Upper lobe of left lung (tissue), 4 donors: Measurements from ENCODE around the gene GPRC5C.

Source experiments
- EP300 ChIP-seq, 4 donors: sonication (generic); formaldehyde crosslinking; IDR thresholded peaks; one replicate each; pipeline ENCODE4 v1.5.1; 2017; ENCODE audit warnings: antibody characterized with exemption in 4 of 4, control low read depth in 2 of 4
- POLR2A ChIP-seq, 4 donors: fragments of 450-650 bp; IDR thresholded peaks; one replicate each; pipeline ENCODE4 v1.5.1; 2016 to 2017; ENCODE audit warnings: antibody characterized with exemption in 4 of 4, mild to moderate bottlenecking in 2 of 4
- TF ChIP-seq, protein P1 (sequence below), 6 experiments: fragments of 450-650 bp in 4 of 6; fragments of 200-600 bp in 2 of 6; sonication (generic) in 2 of 6; IDR thresholded peaks; one replicate each; pipeline ENCODE4 v1.5.1; 2016 to 2019; ENCODE audit warnings: antibody characterized with exemption in 6 of 6

DNA sequence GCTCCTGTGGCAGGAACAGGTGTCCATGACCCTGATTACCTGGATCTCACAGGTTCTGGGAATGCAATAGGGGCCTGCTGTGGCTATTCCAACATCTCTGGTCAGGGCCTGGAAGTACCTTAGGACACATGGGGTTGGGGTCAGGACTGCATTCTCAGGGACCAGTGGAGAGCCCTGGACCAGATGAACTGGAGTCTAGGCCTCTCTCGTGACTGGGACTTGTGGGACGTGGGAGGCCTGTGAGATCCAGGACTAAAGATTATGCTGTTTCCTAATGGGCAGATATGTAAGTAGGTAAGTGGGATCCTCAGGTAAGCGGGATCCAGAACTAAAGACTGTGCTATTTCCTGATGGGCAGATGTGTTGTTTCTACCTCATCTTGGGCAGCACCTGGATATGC, 18.3 kb downstream of the GPRC5C start:
- TF ChIP-seq EP300 (IDR thresholded peaks at IDR 0.05) (no peak), POLR2A (IDR thresholded peaks at IDR 0.05) (no peak)
- TF ChIP-seq, protein P1, sequence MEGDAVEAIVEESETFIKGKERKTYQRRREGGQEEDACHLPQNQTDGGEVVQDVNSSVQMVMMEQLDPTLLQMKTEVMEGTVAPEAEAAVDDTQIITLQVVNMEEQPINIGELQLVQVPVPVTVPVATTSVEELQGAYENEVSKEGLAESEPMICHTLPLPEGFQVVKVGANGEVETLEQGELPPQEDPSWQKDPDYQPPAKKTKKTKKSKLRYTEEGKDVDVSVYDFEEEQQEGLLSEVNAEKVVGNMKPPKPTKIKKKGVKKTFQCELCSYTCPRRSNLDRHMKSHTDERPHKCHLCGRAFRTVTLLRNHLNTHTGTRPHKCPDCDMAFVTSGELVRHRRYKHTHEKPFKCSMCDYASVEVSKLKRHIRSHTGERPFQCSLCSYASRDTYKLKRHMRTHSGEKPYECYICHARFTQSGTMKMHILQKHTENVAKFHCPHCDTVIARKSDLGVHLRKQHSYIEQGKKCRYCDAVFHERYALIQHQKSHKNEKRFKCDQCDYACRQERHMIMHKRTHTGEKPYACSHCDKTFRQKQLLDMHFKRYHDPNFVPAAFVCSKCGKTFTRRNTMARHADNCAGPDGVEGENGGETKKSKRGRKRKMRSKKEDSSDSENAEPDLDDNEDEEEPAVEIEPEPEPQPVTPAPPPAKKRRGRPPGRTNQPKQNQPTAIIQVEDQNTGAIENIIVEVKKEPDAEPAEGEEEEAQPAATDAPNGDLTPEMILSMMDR (IDR thresholded peaks at IDR 0.05): no peak
